ENCODE measurements around the gene FGF14. TPM values are rescaled to one million over a fixed set of nuclear protein-coding genes. Genes with fewer than 3 reads are reported as not detected.

FGF14 gene
- total RNA-seq, 4 donors from 2014 or later: 0.28 to 2.3 (median 0.35) TPM; not detected in 1

GRCh38 chr13:102028868-102029267 lies 373.0 kb downstream of the FGF14 start:
- H3K4me3 ChIP-seq: no peak overlapping the region
- no peak for TF ChIP-seq POLR2A (IDR thresholded peaks at IDR 0.05)
- TF ChIP-seq CTCF (IDR thresholded peaks at IDR 0.05): no peak

GRCh38 chr13:102028206-102028605 lies 373.6 kb downstream of the FGF14 start:
- no peak for DNase-seq
- Histone ChIP-seq H3K4me3 (no peak overlapping the region), H3K36me3 (no peaks in the 10 kb centered on the region), H3K9me3 (no peaks in the 10 kb centered on the region), H3K27me3 (no peaks in the 10 kb centered on the region), H3K4me1 (no peaks in the 10 kb centered on the region), H3K27ac (no peak overlapping the region)
- TF ChIP-seq POLR2A (IDR thresholded peaks at IDR 0.05) (no peak), CTCF (IDR thresholded peaks at IDR 0.05) (no peak)

More at GRCh38 chr13:102028868-102029267, 373.0 kb downstream of the FGF14 start:
- Histone ChIP-seq H3K36me3 (no peaks in the 10 kb centered on the region), H3K27me3 (no peaks in the 10 kb centered on the region), H3K4me1 (no peaks in the 10 kb centered on the region), H3K27ac (no peak overlapping the region), H3K9me3 (no peaks in the 10 kb centered on the region)
- no peak for DNase-seq

GRCh38 chr13:102021777-102022176 lies 380.1 kb downstream of the FGF14 start:
- H3K4me1 ChIP-seq: no peaks in the 10 kb centered on the region
- no peak for DNase-seq
- no peaks in the 10 kb centered on the region for H3K9me3 ChIP-seq
- TF ChIP-seq CTCF (IDR thresholded peaks at IDR 0.05): no peak
- TF ChIP-seq POLR2A (IDR thresholded peaks at IDR 0.05): no peak
- no peak overlapping the region for H3K4me3 ChIP-seq
- no peaks in the 10 kb centered on the region for H3K36me3 ChIP-seq
- H3K27ac ChIP-seq: no peak overlapping the region
- H3K27me3 ChIP-seq: no peaks in the 10 kb centered on the region

DNA sequence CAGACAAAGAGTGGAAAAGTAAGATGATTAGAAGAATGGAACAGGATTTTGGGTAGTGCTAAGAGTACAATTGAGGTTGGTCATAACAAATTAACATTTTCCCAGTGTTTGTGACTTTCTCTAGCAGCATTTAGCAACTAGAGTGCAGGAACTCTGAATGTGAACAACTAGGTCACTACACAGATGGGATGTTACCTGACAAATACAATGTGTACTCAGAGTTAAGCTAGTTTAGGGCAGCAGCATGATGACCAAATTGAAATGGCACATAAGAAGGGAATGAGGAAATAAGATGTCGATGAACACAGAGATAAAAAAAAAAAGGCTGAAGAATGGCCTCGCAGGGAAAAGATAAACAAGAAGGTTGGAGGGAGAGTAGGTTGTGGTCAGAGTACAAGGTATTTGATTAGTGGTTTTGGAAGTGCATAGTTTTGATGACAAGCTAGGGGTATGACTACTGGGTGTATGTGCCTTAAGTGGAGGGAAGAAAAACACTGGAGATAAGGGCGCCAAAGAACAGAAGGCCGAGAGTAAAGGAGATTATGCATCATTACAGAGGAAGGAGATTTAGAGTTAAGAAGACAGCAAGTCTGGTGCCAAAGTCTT lies 381.1 kb downstream of the FGF14 start:
- Histone ChIP-seq H3K4me1 (no peaks in the 10 kb centered on the region), H3K4me3 (no peak overlapping the region), H3K27ac (no peak overlapping the region), H3K36me3 (no peaks in the 10 kb centered on the region), H3K9me3 (no peaks in the 10 kb centered on the region), H3K27me3 (no peaks in the 10 kb centered on the region)
- no peak for TF ChIP-seq POLR2A (IDR thresholded peaks at IDR 0.05)
- no peak for TF ChIP-seq CTCF (IDR thresholded peaks at IDR 0.05)
- DNase-seq: no peak

GRCh38 chr13:102018716-102019115 lies 383.1 kb downstream of the FGF14 start:
- Histone ChIP-seq H3K36me3 (no peaks in the 10 kb centered on the region), H3K4me1 (no peaks in the 10 kb centered on the region), H3K4me3 (no peak overlapping the region), H3K27me3 (no peaks in the 10 kb centered on the region), H3K9me3 (no peaks in the 10 kb centered on the region), H3K27ac (no peak overlapping the region)
- DNase-seq: no peak
- TF ChIP-seq CTCF (IDR thresholded peaks at IDR 0.05) (no peak), POLR2A (IDR thresholded peaks at IDR 0.05) (no peak)

GRCh38 chr13:102017248-102017647 lies 384.6 kb downstream of the FGF14 start:
- no peak overlapping the region for H3K4me3 ChIP-seq
- no peaks in the 10 kb centered on the region for H3K27me3 ChIP-seq
- no peak for DNase-seq
- TF ChIP-seq CTCF (IDR thresholded peaks at IDR 0.05) (no peak), POLR2A (IDR thresholded peaks at IDR 0.05) (no peak)
- no peaks in the 10 kb centered on the region for H3K4me1 ChIP-seq
- H3K36me3 ChIP-seq: no peaks in the 10 kb centered on the region
- no peak overlapping the region for H3K27ac ChIP-seq
- no peaks in the 10 kb centered on the region for H3K9me3 ChIP-seq

Data from Peyer's patch (tissue), 4 donors.